Measurements from ENCODE around the gene LGALS9. TPM values are rescaled to one million over a fixed set of nuclear protein-coding genes. Genes with fewer than 3 reads are reported as not detected.

Gene LGALS9
- total and polyA plus RNA-seq, 9 of the 15 experiments (the other 6 are each of a cell fraction or from before 2014, with no cell fraction given) = 0.45 to 6.9 (median 2.8) TPM

- peak; percentile 54 for TF ChIP-seq ARID1B (IDR thresholded peaks at IDR 0.05)
- no peak for TF ChIP-seq DLX4 (CRISPR knock-in tag; IDR thresholded peaks at IDR 0.05)
- no peak for TF ChIP-seq CREM (IDR thresholded peaks at IDR 0.05; ENCODE audit: low read depth)
- TF ChIP-seq TCF3 (CRISPR knock-in tag; IDR thresholded peaks at IDR 0.05) = 0 out of 2 replicates have a peak, but pooled peaks have one; percentile 3
- TF ChIP-seq ZNF592 (IDR thresholded peaks at IDR 0.05) = peak; percentile 76
- TF ChIP-seq KDM5B (IDR thresholded peaks at IDR 0.05; ENCODE audit: insufficient replicate concordance, low read depth, low read length) = no peak
- peak; percentile 81; the same call in 1 of the 2 replicates for TF ChIP-seq MAFF (IDR thresholded peaks at IDR 0.05; ENCODE audit: low read length)
- TF ChIP-seq ZKSCAN8 (CRISPR knock-in tag; IDR thresholded peaks at IDR 0.05) = 0 out of 2 replicates have a peak, but pooled peaks have one; percentile 46
- TF ChIP-seq NR2C2 (CRISPR knock-in tag; IDR thresholded peaks at IDR 0.05) = no peak
- TF ChIP-seq NR2C2 (tag; IDR thresholded peaks at IDR 0.05) = 0 out of 2 replicates have a peak, but pooled peaks have one; percentile 16
- peak; percentile 92 for TF ChIP-seq ZNF316 (IDR thresholded peaks at IDR 0.05)
- TF ChIP-seq SMAD4 (CRISPR knock-in tag; conservative IDR thresholded peaks at IDR 0.05) = peak; percentile 34; the same call in 1 of the 2 replicates
- peak; percentile 87 for TF ChIP-seq MAFG (tag; conservative IDR thresholded peaks at IDR 0.05)
- peak; percentile 22; the same call in 1 of the 2 replicates for TF ChIP-seq EP300 (IDR thresholded peaks at IDR 0.05; ENCODE audit: low read length)
- TF ChIP-seq DPF2 (IDR thresholded peaks at IDR 0.05) = peak; percentile 54
- TF ChIP-seq CXXC5 (CRISPR knock-in tag; IDR thresholded peaks at IDR 0.05) = 0 out of 2 replicates have a peak, but pooled peaks have one; percentile 17
- TF ChIP-seq PKNOX1 (IDR thresholded peaks at IDR 0.05) = 0 out of 2 replicates have a peak, but pooled peaks have one; percentile 7
- no peak for TF ChIP-seq HDAC8 (tag; IDR thresholded peaks at IDR 0.05)
- TF ChIP-seq ZFP91 (CRISPR knock-in tag; IDR thresholded peaks at IDR 0.05) = no peak
These were observed 2.5 kb downstream of the LGALS9 start (continued) for GRCh38 chr17:27633312-27634025.
